C4-2B (cell line): ENCODE measurements around the gene PRXL2A.

Experiments
- CTCF ChIP-seq: fragments of 450-650 bp; conservative IDR thresholded peaks from 2 replicates; pipeline ENCODE4 v1.5.1; 2017; ENCODE audit warnings: mild to moderate bottlenecking
- ZFX ChIP-seq: fragments of 450-650 bp; IDR thresholded peaks from 2 replicates; pipeline ENCODE4 v1.6.1; 2017

DNA sequence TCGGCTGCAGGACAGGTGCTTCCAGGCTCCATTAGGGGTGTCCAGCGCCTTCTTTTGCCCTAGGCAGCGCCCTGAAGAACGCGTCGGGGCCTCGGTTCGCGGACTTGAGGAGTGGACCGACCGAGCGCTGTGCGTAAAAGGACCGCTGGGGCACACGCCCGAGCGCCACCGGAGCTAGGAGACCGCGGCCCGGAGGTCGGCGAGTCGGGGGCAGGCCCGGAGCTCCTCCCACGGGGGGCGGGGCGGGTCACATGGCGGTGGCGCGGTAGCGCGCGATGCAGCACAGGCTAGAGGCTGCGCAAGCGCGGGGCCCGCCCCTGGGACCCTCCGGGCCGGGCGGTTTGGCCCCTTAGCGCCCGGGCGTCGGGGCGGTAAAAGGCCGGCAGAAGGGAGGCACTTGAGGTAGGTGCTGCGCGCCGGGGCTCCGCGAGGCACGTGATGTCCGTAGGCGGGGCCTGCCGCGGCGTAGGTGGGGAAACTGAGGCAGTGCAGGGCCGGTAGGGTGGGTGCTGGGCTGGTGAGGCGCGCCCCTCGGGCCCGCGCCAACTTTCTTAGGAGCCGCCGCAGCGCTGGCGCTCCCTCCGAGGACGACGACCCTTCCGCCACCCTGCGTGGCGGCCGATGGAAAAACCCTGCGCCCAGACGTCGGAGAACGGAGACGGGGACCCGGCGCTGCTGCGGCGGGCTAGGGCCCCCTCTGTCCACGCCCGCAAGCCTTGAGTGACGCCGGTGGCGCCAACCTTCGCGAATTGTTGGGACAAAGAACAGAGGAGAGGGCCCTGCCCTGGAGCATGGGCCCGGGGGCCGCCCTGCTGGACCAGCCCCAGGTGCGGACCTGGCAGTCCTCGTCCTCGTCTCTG is at the start of gene PRXL2A:
- TF ChIP-seq CTCF (no peak), ZFX (no peak)
